GM18507 (cell line): ENCODE data around the gene OR2S2.

Experiments
- DNase-seq: peaks from one replicate; pipeline ENCODE4 v3.0.0; 2011; ENCODE audit warnings: low read depth; ENCODE audit not compliant: insufficient read length; ENCODE audit errors: extremely low spot score
- FAIRE-seq: peaks from 2 replicates; lab custom pipeline; 2011; peaks lifted over from hg19 to GRCh38; lab: Jason Lieb, UNC

The OR2S2 gene

GRCh38 chr9:35966433-35966832 is 8.5 kb upstream of the OR2S2 start:
- no peak for FAIRE-seq
- no peak for DNase-seq

- DNase-seq (no peak), FAIRE-seq (no peak)
Observed at GRCh38 chr9:35965011-35965410, 7.1 kb upstream of the OR2S2 start.

DNA sequence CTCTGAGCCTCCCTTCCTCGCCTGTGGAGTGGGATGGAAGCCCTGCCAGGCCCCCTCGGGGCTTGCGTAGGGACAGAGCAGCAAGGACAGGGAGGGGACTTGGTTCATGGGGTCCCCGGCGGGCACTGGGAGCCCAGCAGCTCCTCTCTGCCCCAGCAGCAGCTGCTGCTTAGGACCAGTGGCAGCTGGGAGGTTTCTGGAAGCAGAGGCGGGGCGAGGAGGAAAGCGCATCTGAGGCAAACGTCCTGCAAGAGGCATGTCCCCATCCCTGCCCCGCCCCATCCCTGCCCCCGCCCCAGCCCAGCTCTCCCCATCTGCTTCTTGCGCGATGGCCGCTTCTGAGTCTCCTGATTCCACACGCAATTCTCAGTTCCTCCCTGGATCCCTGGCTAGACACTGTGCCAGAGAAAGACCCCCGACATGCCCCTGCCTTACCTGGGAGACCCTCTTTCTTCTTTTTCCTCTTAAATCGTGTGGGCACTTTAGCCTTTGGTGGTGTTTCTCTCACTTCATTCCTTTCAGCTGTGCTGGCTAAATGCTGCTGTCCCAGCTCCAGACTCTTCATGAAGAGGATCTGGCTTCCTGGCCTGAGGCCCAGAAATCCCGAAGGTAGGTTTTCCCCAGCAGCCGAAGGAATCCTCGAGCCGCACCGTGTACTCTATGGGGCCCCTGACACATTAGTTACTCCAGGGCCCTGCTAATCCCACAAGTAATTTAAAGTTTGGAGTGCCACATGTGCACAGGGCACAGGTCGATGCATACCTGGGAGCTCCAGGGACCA is 4.4 kb upstream of the OR2S2 start:
- FAIRE-seq (no peak), DNase-seq (no peak)

- FAIRE-seq: no peak
Observed at GRCh38 chr9:35960039-35960655, 2.2 kb upstream of the OR2S2 start.

GRCh38 chr9:35956651-35957050 is 1.3 kb downstream of the OR2S2 start:
- FAIRE-seq: no peak
- no peak for DNase-seq

More at GRCh38 chr9:35960039-35960655, 2.2 kb upstream of the OR2S2 start:
- DNase-seq: no peak

DNA sequence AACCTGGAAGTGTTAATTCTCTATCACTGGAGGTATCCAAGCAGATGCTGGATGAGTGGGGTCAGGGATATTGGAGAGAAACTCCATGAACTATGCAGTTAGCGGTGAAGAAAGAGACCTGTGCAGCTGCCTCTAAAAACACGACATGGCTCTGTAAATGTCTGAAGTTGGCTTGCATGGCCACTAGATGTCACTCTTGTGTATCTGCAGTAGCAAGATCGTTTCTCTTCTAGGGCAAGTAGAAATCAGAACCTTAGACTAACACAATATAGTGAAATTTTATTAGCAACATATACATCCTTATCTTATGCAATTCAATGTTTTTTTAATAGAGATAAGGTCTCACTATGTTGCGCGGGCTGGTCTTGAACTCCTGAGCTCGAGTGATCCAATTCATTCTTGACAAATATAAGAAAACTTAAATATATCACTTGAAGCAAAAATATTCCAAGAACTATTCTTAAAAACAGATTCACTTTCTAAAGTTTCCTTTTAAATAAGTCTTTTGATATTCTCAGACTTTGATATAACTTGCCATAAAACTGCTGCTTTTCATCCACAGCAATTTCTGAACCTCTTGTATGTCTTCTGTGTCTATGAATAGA is 2.9 kb downstream of the OR2S2 start:
- DNase-seq (peak; percentile 33), FAIRE-seq (peak; percentile 79)

GRCh38 chr9:35952526-35953191 is 5.3 kb downstream of the OR2S2 start:
- FAIRE-seq: no peak
- DNase-seq: no peak

DNA sequence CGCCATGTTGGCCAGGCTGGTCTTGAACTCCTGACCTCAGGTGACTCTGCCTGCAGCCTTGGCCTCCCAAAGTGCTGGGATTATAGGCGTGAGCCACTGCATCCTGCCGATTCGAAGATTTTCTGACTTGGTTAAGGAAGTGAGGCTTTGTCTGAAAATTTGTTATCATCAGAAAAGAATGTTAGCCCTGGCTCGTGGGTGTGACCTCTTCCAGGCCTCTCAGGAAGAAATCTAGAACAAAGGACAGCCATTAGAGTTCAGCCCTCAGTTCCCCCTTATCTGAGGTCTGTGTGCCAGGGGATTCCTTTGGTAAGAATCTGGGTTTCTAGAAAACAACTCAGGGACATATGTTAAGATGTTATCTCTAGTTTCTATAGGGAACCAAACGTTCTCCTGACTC is 6.2 kb downstream of the OR2S2 start:
- DNase-seq (no peak), FAIRE-seq (no peak)

GRCh38 chr9:35948901-35949318 is 9.0 kb downstream of the OR2S2 start:
- no peak for FAIRE-seq
- no peak for DNase-seq

DNA sequence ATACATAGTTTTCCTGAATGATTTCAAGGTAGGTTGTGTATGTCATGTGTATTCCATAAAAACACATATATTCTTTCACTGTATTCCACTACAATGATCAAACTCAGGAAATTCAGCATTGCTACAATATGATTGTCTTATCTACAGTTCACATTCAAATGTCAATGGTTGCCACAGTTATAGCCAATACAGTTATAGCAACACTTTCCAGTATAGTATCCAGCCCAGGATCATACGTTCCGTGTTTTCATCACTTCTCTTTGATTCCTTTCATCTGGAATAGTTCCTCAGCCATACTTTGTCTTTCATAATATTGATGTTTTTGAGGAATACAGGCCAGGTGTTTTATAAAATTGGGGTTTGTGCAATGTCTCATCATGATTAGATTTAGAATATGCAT is 9.5 kb downstream of the OR2S2 start:
- DNase-seq: no peak
- FAIRE-seq: no peak

GRCh38 chr9:35945341-35946018 is 12.5 kb downstream of the OR2S2 start:
- DNase-seq: peak; percentile 48
- FAIRE-seq: peak; percentile 75

DNA sequence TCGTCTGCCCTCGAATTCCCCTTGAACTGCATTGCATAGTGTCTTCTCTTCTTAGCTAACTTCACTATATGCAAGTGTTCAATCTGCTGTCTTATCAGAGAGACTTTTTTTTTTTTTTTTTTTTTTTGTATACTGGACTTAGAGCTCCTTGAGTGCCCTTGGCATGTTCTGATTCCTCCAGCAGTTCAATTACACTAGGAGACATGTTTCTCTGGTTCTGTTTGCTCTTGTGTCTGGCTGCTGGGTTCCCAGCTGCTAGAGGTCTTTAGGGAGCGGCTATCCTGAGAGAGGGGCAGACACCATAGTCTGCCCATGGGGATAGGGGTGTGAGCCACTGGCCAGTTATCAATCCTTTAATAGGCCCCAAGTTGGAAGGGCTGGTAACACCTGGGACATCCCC is 13.1 kb downstream of the OR2S2 start:
- FAIRE-seq: no peak

DNA sequence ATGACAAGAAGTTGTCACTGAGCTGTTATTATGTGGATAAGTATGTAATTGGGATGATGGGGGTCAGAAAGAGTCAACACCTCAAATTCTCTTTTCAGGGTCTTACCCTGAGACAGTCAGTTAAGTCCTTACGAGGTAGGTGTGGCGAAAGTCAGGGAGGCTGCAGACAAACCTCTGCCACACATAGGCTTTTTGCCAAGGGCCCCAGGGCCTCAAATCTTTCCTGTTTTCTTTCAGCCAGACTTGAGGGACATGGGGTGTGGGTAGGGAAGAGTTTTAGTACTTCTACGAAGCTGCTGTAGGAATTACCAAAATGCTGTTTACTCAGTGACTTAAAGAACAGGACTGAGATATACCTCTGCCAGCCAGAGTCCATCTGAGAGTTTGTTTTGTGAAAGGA is 13.8 kb downstream of the OR2S2 start:
- DNase-seq: no peak
- no peak for FAIRE-seq

More for the DNA sequence above, 13.1 kb downstream of the OR2S2 start:
- DNase-seq: no peak

GRCh38 chr9:35942286-35942685 is 15.7 kb downstream of the OR2S2 start:
- no peak for FAIRE-seq

GRCh38 chr9:35940458-35941407 is 17.2 kb downstream of the OR2S2 start:
- DNase-seq (no peak), FAIRE-seq (no peak)

More at GRCh38 chr9:35942286-35942685, 15.7 kb downstream of the OR2S2 start:
- DNase-seq: no peak

DNA sequence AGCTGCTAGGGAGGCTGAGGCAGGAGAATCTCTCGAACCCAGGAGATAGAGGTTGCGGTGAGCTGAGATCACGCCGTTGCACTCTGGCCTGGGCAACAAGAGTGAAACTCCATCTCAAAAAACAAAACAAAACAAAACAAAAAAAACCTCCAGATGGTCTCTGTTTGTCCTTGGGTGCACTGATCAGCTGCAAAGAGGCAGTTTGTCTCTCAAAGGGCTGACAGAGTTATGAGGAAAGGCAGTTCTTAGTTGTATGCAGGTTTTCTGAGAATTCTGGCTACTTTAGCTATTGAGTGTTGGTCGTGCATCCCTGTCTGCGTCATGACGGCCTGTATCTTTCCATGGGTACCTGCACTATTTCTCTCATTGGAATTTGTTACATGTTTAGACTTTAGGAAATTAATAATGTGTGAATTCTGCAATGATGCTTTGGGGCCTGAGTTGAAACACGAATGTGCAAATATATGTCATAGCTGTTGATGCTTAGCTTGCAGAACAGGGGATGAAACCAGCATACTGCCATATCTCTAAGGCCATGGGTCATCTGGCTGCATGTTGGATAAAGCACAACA is 18.2 kb downstream of the OR2S2 start:
- no peak for FAIRE-seq
- DNase-seq: no peak

DNA sequence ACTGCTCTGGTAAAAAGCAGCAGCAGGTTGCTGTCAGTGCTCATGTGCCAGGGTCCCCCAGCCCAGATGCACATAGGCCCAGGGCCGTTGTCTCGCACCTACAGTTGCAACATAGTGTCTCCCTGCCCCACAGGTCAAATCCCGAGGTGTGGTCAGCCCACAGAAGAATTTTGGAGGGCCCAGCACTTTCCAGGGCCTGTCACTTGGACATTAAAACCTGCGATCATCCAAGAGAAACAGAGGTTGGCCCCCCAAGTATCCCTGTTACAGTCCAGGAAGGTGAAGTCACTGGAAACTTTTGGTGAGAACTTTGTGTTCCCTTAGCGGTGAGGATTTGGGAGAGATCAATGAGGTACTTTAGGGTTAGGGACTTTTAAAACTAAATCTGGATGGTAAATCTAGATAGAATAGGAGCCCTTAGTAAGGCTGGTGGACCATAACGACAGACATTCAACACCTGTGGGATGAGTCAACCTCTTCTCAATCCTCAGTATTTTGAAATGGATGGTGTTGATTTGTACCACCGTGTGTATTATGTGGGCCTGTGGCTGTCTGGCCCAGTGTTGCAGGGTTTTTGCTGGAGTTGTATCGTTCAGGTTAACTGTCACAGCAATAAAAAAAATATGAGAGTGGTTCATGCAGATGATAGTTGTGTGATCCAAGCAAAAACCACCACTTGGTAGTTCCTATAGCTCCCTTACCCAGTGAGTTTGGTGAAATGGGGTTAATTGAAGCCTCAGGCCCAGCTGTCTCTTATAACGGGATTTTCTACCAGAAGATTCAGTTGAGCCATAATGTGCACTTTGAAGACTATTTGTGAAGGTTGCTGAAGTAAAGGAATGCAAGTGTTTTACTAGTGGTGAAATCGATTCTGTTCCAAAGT is 19.2 kb downstream of the OR2S2 start:
- DNase-seq (no peak), FAIRE-seq (no peak)
